Measurements from ENCODE around the gene OR7D2.

Gene OR7D2

DNA sequence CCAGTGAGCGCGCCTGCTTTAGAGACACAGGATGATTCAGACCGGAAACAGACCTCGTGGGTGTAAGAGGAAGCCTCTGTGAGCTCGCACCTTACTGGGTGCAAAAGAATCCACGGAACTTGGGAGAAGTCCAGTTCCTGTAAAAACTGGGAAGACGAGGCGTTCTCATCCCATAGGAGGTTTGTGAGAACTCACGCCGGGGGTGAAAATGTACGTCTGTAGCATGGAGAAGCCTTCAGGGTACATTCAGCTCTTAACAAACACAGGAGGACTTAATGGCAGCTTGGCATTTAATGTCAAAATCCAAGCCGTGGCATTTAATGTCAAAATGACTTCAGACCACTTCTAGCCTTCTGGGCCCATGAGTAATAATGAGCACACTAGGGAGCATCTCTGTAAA lies 17.4 kb upstream of the OR7D2 start:
- no peak for DNase-seq (ENCODE audit: extremely low read depth, low read depth)
- TF ChIP-seq, protein P1, sequence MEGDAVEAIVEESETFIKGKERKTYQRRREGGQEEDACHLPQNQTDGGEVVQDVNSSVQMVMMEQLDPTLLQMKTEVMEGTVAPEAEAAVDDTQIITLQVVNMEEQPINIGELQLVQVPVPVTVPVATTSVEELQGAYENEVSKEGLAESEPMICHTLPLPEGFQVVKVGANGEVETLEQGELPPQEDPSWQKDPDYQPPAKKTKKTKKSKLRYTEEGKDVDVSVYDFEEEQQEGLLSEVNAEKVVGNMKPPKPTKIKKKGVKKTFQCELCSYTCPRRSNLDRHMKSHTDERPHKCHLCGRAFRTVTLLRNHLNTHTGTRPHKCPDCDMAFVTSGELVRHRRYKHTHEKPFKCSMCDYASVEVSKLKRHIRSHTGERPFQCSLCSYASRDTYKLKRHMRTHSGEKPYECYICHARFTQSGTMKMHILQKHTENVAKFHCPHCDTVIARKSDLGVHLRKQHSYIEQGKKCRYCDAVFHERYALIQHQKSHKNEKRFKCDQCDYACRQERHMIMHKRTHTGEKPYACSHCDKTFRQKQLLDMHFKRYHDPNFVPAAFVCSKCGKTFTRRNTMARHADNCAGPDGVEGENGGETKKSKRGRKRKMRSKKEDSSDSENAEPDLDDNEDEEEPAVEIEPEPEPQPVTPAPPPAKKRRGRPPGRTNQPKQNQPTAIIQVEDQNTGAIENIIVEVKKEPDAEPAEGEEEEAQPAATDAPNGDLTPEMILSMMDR (IDR thresholded peaks at IDR 0.05; ENCODE audit: low read depth, low read length) = no peak

DNA sequence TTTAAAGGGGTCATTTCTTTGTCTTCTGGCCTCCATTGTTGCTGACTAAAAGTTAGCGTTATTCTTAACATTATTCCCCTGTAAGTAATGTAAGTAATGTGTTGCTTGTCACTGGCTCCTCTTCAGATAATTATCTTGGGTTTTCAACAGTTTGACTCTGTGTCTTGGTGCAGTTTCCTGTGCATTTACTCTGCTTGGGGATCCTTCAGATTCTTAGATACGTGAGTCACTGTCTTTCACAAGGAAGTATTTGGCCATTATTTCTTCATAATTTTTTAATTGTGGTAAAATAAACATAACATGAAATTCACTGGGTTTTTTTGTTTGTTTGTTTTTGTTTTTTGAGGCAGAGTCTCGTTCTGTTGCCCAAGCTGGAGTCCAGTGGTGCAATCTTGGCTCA lies 13.5 kb upstream of the OR7D2 start:
- TF ChIP-seq, protein P1 (IDR thresholded peaks at IDR 0.05; ENCODE audit: low read depth, low read length) = no peak
- no peak for DNase-seq (ENCODE audit: extremely low read depth, low read depth)

DNA sequence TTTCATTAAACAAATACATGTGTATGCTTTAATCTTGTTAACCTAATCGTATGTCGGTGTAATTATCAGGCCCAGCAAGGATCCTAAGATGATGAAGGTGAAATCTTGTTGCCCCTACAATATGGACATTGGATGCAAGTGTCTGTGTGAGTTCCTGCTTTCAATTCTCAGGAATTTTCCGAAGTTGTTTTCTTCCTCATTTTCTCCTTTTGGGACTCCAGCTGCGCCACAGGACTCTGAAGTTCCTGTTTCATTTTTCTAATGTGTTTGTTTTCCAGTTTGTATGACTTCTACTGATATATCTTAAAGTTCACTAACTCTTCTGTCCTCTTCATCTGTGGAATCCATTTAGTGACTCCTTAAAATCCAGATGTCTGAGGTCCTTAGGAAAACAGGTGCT lies 11.9 kb upstream of the OR7D2 start:
- TF ChIP-seq, protein P1 (IDR thresholded peaks at IDR 0.05; ENCODE audit: low read depth, low read length) = no peak
- no peak for DNase-seq (ENCODE audit: extremely low read depth, low read depth)

DNA sequence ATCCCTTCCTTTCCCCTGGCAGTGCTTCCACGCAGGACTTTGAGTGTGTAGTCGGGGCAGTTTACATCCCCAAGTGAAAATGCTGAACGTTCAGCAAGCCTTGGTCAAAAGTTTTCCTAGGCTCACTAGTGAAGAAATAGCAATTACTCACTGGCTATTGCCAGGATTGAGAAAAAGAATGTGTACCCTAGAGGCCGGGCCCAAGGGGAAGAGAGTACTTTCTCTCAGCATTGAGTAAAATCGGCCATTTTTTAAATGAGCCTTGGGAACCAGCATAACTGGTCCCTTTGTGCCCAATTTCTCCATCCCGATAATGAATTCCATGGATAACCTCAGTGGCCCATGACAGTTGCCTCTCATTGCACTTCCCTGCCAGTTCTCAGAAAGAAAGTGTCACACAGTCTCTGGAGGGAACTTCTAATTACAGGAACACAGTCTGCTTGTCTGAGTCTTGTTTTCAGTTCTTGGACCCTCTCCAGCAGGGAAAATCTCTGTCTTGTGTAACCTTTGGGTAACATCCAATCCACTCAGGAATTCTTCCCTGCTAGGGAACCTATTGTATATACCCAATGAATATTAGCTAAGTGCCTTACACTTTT lies 7.3 kb upstream of the OR7D2 start:
- TF ChIP-seq, protein P1 (IDR thresholded peaks at IDR 0.05; ENCODE audit: low read depth, low read length) = no peak
- no peak for DNase-seq (ENCODE audit: extremely low read depth, low read depth)

DNA sequence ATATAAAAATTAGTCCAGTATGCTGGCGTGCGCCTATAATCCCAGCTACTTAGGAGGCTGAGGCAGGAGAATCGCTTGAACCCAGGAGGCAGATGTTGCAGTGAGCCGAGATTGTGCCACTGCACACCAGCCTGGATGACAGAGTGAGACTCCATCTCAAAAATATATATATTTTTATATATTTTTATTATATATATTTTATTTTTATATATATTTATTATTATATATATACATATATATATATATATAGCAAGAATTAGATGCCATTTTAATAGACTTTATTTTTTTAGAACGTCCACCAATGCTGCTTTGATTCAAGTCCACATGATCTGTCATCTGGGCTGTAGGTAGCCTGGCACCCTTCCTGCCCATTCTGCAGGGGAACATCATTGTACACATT lies 3.5 kb upstream of the OR7D2 start:
- TF ChIP-seq, protein P1 (IDR thresholded peaks at IDR 0.05; ENCODE audit: low read depth, low read length) = no peak
- DNase-seq (ENCODE audit: extremely low read depth, low read depth) = no peak

DNA sequence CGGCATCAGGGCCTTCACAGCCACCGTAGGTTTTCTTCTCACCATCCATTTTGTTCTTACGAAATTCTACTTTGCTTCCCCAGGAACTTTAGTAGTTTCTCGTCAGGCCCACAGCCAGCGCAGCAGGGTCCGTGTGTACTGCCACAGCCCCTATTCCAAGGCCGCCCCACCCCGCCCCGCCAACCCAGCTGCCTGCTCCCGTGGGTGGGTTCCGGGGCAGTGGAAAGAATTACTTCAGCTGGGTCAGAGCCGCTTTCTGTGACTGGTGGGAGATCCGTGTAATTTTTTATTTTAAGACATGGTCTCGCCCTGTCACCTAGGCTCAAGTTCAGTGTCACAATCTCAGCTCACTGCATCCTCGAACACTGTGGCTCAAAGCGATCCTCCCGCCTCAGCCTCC lies 4.2 kb downstream of the OR7D2 start:
- DNase-seq (ENCODE audit: extremely low read depth, low read depth) = no peak
- TF ChIP-seq, protein P1 (IDR thresholded peaks at IDR 0.05; ENCODE audit: low read depth, low read length) = no peak

DNA sequence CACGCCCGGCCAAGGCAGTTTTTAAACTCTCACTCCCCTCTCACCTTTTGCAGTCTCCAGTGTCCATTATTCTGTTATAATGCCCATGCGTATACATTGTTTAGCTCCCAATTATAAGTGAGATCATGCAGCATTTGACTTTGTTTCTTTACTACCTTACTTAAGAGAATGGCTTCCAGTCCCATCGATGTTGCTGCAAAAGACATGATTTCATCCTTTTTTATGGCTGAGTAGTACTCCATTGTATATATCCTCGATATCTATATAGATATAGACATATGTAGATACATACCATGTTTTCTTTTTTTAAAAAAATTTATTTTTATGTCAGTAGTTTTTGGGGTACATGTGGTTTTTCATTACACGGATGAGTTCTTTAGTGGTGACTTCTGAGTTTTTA lies 8.4 kb downstream of the OR7D2 start:
- no peak for DNase-seq (ENCODE audit: extremely low read depth, low read depth)
- TF ChIP-seq, protein P1 (IDR thresholded peaks at IDR 0.05; ENCODE audit: low read depth, low read length) = no peak

Data from AG09319 (cell line).